Astrocyte of the spinal cord (primary cell): ENCODE data around the gene COMMD1.
A peak's percentile ranks its signal among the peaks of the same experiment; 100 is the strongest.

ENCODE experiments used
- DNase-seq: peaks from one replicate; pipeline ENCODE4 v3.0.0; 2011; ENCODE audit warnings: low read depth, low spot score
- H3K4me3 ChIP-seq: 2 replicates; pipeline ENCODE4 v1.5.1; 2011; ENCODE audit warnings: low read depth, mild to moderate bottlenecking, low read length, moderate library complexity
- CTCF ChIP-seq: IDR thresholded peaks from 2 replicates; pipeline ENCODE4 v1.5.1; 2012; ENCODE audit warnings: low read depth, mild to moderate bottlenecking, low read length, inconsistent platforms
- in situ Hi-C: cut with HindIII; loops from 2 replicates; pipeline ENCODE4 v1.10.0; 2017; ENCODE audit warnings: low sequenced_read_pairs

The COMMD1 gene

DNA sequence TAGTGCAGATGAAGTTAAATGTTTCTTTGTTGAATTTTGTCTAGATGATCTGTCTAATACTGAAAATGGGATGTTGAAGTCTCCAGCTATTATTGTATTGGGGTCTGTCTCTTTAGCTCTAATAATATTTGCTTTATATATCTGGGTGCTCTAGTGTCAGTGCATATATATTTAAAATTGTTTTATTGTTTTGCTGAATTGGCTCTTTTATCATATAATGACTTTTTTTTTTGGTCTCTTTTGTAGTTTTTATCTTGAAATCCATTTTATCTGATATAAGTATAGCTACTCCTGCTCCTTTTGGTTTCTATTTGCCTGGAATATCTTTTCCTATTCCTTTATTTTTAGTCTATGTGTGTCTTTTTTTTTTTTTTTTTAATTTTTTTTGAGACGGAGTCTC is 79.2 kb downstream of the COMMD1 start:
- in situ Hi-C loops: no loop called here
- no peak for DNase-seq
- TF ChIP-seq CTCF: no peak

GRCh38 chr2:61988462-61989366 is 83.2 kb downstream of the COMMD1 start:
- DNase-seq: peak; percentile 77
- TF ChIP-seq CTCF: no peak
- H3K4me3 ChIP-seq: no peak overlapping the region
- in situ Hi-C loops: no loop called here

More for the DNA sequence above, 79.2 kb downstream of the COMMD1 start:
- no peak overlapping the region for H3K4me3 ChIP-seq

DNA sequence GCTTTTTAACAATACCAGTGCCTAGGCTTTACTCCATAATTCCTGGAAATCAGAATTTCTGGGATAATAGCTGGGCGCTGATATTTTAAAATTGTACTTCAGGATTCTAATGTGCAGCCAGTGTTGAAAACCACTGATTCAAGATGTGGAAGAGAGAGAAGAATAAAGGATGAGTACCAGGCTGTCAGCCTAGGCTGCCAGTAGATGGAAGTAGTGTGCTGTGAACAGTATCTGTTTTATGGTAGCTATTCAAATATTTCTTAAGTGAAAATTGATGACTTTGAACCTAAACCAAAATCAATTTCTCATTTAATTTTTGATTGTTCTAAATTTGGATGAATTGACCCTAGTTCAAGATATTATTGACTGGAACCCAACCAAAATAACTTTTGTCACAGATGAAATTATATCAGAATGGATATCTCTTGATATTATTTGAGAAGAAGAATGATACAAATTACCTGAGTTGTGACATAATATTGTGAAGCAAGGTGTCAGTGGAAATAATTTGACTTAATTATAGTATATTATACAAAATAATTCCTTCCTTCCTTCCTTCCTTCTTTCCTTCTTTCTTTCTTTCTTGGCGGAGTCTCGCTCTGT is 88.0 kb downstream of the COMMD1 start:
- DNase-seq: peak; percentile 62
- H3K4me3 ChIP-seq: no peak overlapping the region
- in situ Hi-C loops: no loop called here
- TF ChIP-seq CTCF: peak; percentile 81

DNA sequence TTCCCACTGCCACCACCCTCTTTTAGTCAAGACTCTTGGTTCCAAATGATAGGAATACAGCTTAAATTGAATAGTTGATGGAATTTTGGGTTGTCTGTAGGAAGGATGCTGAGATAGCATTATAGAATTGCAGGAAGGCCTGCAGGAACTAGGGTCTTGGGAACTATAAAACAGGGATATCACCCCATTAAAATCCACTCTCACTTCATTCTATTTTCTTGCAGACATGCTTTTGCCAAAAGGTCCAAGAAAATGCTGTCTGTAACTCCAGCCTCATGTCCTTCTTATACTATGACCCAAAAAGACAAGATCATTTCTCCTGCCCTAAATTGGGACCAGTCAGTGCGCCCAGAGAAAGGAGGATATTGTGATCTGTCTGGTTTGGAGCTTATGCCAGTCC is 89.1 kb downstream of the COMMD1 start:
- in situ Hi-C loops: no loop called here
- no peak overlapping the region for H3K4me3 ChIP-seq
- TF ChIP-seq CTCF: no peak
- DNase-seq: no peak

GRCh38 chr2:61995065-61995464 is 89.6 kb downstream of the COMMD1 start:
- DNase-seq: no peak
- in situ Hi-C loops: no loop called here
- H3K4me3 ChIP-seq: no peak overlapping the region
- no peak for TF ChIP-seq CTCF

DNA sequence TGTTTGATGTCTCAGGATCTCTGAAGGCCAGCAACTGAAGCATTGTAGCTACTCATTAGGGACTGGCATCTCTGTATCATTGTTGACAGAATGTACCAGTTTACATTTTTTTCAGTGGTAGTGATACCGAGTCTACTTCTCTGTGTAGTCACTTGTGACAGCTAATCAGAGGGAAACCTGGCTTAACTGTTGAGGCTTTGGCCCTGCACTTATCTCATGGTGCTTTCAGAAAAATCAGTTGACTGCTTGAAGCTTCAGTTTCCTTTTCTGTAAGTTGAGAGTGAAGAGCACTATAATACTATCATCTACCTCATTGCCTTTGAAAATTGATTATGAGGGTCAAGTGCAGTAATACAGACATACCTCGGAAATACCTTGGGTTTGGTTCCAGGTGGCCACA is 90.0 kb downstream of the COMMD1 start:
- in situ Hi-C loops: no loop called here
- no peak for DNase-seq
- H3K4me3 ChIP-seq: no peak overlapping the region
- no peak for TF ChIP-seq CTCF
